Lower lobe of right lung (tissue), 2 donors: ENCODE results near the gene CDC42BPB. TPM values are rescaled to one million over a fixed set of nuclear protein-coding genes. Genes with fewer than 3 reads are reported as not detected.

ENCODE experiments used
- ATAC-seq, 2 donors: fragments of 200-7000 bp; cut with Tn5 transposase; one replicate each; pipeline ENCODE4 v1.9.1; 2020 to 2022; ENCODE audit warnings: mild to moderate bottlenecking in 2 of 2, moderate library complexity in 2 of 2
- DNase-seq: peaks from one replicate; pipeline ENCODE4 v3.0.0-alpha.2; 2020
- H3K27ac ChIP-seq: fragments of 200-600 bp; one replicate; pipeline ENCODE4 v1.8.0; 2022
- H3K27me3 ChIP-seq: fragments of 200-600 bp; one replicate; pipeline ENCODE4 v1.8.0; 2022; ENCODE audit warnings: low read depth
- H3K36me3 ChIP-seq: fragments of 200-600 bp; one replicate; pipeline ENCODE4 v1.8.0; 2022; ENCODE audit warnings: mild to moderate bottlenecking
- H3K4me1 ChIP-seq: fragments of 200-600 bp; one replicate; pipeline ENCODE4 v1.8.0; 2022
- H3K4me3 ChIP-seq: fragments of 200-600 bp; one replicate; pipeline ENCODE4 v1.8.0; 2022; ENCODE audit warnings: mild to moderate bottlenecking
- H3K9me3 ChIP-seq: fragments of 200-600 bp; one replicate; pipeline ENCODE4 v1.8.0; 2022
- CTCF ChIP-seq: fragments of 200-600 bp; IDR thresholded peaks from one replicate; pipeline ENCODE4 v1.8.0; 2022; ENCODE audit warnings: antibody characterized with exemption, mild to moderate bottlenecking
- intact Hi-C: fragments of 100-400 bp; cut with DNase I; formaldehyde crosslinking; loops from one replicate; pipeline ENCODE4 v1.11.0; 2022
- total RNA-seq: library from RNA; stranded (reverse); fragmentation: NEBNext Ultra II Directional; extraction: Animal tissue kit (Norgen Biotek cat#: 25700); gene quantifications from one replicate; pipeline ENCODE4 v1.2.1, GENCODE V29; 2021
- donor health status: DM: no; HTN: yes; CAD: no; lungs with severe emphysema.

Gene CDC42BPB
- total RNA-seq, 1 donor from 2014 or later, result 114 TPM

- Histone ChIP-seq H3K4me1 (peaks cover 14% of the 10 kb centered on the region), H3K9me3 (no peaks in the 10 kb centered on the region), H3K36me3 (no peaks in the 10 kb centered on the region), H3K27me3 (peaks cover 4% of the 10 kb centered on the region), H3K27ac (no peak overlapping the region), H3K4me3 (no peak overlapping the region)
- intact Hi-C loops, result no loop called here
- TF ChIP-seq CTCF, result no peak
- DNase-seq (no peak), ATAC-seq (no peak)
Observed at GRCh38 chr14:103078860-103079587, 21.7 kb upstream of the CDC42BPB start.

GRCh38 chr14:103078420-103078749 lies 21.0 kb upstream of the CDC42BPB start:
- peak; percentile 46 to 48 for ATAC-seq
- peak; percentile 68 for TF ChIP-seq CTCF
- H3K27me3 ChIP-seq, result no peaks in the 10 kb centered on the region
- intact Hi-C loops, result no loop called here
- H3K27ac ChIP-seq, result no peak overlapping the region
- DNase-seq, result peak; percentile 88
- no peaks in the 10 kb centered on the region for H3K9me3 ChIP-seq
- peaks cover 18% of the 10 kb centered on the region for H3K4me1 ChIP-seq
- no peak overlapping the region for H3K4me3 ChIP-seq
- no peaks in the 10 kb centered on the region for H3K36me3 ChIP-seq

GRCh38 chr14:103074729-103075367 lies 17.5 kb upstream of the CDC42BPB start:
- Histone ChIP-seq H3K4me3 (peak overlapping the region; percentile 56), H3K9me3 (no peaks in the 10 kb centered on the region), H3K4me1 (peaks cover 36% of the 10 kb centered on the region), H3K36me3 (no peaks in the 10 kb centered on the region), H3K27me3 (no peaks in the 10 kb centered on the region), H3K27ac (peak overlapping the region; percentile 86)
- ATAC-seq (peak; percentile 70 to 75), DNase-seq (peak; percentile 96)
- intact Hi-C loops, result no loop called here
- no peak for TF ChIP-seq CTCF

GRCh38 chr14:103073876-103074728 lies 16.8 kb upstream of the CDC42BPB start:
- no peaks in the 10 kb centered on the region for H3K36me3 ChIP-seq
- DNase-seq (no peak), ATAC-seq (peak in 1 of 2 donors; percentile 29)
- H3K4me1 ChIP-seq, result peaks cover 36% of the 10 kb centered on the region
- no peaks in the 10 kb centered on the region for H3K9me3 ChIP-seq
- peak overlapping the region; percentile 86 for H3K27ac ChIP-seq
- H3K4me3 ChIP-seq, result no peak overlapping the region
- no peaks in the 10 kb centered on the region for H3K27me3 ChIP-seq
- intact Hi-C loops, result no loop called here
- no peak for TF ChIP-seq CTCF

GRCh38 chr14:103073367-103073875 lies 16.1 kb upstream of the CDC42BPB start:
- intact Hi-C loops, result no loop called here

More at GRCh38 chr14:103073367-103073875, 16.1 kb upstream of the CDC42BPB start:
- no peak for TF ChIP-seq CTCF
- ATAC-seq (no peak), DNase-seq (no peak)
- Histone ChIP-seq H3K36me3 (no peaks in the 10 kb centered on the region), H3K4me3 (no peak overlapping the region), H3K27ac (peak overlapping the region; percentile 86), H3K4me1 (peaks cover 40% of the 10 kb centered on the region), H3K27me3 (no peaks in the 10 kb centered on the region), H3K9me3 (no peaks in the 10 kb centered on the region)
